Measurements from ENCODE around the gene PRDX1.
"Not testable (repeated sequence)": the region's sequence is repeated elsewhere in the genome, so short reads cannot be mapped to it uniquely, and the experiment has no call there.

Gene PRDX1

DNA sequence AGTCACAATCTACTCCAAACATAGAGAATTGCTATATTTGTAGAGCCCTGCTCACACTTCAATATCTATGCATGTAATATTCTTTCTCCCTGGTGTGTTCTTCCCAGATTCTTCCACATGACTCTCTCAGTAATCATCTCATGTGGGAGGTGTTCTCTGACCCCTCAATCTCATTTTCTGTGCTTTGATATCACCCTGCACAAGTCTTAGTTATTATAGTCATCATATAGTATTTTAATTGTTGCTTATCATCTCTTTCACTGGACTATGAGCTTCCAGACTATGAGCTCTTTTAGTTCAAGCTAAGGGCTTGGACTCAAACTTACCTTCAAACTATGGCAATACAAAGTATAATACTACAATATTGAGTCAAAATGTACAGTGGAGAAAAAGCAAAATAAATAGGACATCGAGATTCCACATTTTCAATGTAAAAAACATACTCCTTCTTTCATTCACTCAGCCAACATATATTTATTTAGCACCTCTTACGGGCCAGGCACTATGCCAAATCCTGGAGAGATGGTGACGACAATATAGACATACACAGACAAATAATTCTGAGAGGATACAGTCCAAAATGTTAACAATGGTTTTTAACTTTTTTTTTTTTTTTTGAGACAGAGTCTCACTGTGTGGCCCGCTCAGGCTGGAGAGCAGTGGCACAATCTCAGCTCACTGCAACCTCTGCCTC, 43.4 kb downstream of the PRDX1 start:
- Histone ChIP-seq H3K27ac (no peak overlapping the region), H3K4me3 (no peak overlapping the region)

DNA sequence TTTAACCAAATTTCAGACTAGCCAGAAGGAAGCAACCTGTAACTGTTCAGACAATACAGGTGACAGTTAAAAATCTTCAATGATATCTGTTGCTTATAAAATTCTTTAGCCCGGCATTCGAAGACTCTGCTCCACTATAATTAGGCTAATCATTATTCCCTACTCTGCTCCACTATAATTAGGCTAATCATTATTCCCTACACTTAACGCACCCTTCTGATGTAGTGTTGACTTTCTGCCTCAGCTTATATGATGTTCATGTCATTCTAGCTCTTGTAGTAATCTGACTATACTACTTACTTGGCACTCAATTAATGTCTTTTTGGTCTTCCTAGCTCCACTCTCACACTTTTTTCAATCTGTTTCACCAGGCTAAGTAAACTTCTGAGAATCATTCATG, 44.0 kb downstream of the PRDX1 start:
- Histone ChIP-seq H3K27ac (no peak overlapping the region), H3K4me3 (no peak overlapping the region)

DNA sequence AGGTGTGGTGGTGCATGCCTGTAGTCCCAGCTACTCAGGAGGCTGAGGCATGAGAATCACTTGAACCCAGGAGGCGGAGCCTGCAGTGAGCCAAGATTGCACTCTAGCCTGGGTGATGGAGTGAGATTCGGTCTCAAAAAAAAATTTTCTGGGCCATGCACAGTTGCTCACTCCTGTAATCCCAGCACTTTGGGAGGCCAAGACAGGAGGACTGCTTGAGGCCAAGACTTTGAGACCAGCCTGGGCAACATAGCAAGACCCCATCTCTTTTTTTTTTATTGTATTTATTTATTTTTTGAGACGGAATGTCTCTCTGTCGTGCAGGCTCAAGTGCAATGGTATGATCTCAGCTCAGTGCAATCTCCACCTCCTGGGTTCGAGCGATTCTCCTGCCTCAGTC, 47.5 kb downstream of the PRDX1 start:
- not testable (repeated sequence) for H3K4me3 ChIP-seq, H3K27ac ChIP-seq

DNA sequence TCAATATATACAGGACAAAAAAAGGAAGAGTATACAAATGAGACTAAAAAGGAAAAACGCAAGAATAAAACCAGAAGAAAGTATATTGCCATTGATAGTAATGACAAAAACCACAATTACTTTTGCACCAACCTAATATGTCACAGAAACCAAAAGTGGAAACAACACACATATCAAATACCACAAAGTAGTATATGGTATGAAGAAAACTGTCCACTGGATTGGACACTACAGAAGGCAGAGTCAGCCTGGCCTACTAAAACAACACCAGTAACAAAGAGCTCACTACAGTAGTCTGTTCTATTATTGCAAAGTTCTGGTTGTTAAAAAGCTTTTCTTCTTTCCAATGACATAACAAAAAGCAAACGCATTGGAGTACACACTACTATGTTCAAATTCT, 48.4 kb downstream of the PRDX1 start:
- Histone ChIP-seq H3K27ac (no peak overlapping the region), H3K4me3 (no peak overlapping the region)

DNA sequence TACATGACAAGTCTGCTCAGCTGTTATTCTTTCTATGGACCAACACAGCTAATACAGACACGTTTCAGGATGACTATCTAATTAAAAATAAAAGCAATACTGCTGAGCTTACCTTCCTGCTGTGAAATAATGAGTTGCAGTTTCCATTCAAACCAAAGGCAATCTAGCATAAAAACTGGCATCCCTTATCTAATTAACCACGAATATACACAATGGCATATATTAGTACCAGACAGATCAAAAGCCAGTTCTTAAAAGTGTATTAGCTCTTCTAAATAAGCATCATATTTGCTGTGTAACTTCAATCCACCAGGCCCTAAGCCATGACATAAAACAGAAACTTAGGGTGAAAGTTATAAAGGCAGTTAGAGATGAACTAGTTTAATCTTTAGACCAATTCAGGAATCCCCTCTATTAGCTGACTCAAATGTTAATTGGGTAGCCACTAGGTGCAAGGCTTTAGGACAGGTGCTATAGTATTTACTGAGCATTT, 51.3 kb downstream of the PRDX1 start:
- no peak overlapping the region for H3K27ac ChIP-seq
- no peak overlapping the region for H3K4me3 ChIP-seq

DNA sequence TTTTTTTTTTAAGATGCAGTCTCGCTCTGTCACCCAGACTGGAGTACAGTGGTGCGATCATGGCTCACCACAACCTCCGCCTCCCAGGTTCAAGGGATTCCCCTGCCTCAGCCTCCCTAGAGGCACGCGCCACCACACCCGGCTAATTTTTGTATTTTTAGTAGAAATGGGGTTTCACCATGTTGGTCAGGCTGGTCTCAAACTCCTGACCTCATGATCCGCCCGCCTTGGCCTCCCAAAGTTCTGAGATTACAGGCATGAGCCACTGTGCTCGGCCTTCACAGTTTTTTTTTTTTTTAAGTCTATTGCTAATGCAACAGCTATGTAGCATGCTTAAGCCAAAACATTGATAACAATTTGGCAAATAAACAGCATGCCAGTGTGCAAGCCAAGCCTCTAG, 54.3 kb downstream of the PRDX1 start:
- H3K4me3 ChIP-seq, H3K27ac ChIP-seq: not testable (repeated sequence)

DNA sequence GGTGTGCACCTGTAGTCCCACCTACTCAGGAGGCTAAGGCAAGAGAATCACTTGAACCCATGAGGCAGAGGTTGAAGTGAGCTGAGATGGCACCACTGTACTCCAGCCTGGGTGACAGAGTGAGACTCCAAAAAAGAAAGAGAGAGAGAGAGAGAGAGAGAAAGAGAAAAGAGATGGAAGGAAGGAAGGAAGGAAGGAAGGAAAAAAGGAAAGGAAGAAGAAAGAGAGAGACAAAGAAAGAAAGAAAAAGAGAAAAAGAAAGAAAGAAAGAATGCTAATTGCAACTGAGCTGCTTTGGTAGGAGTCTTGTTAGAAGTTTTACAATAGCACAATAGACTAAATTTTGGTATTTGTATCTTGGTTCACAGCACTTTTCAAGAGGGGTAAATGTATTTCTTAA, 56.4 kb downstream of the PRDX1 start:
- H3K4me3 ChIP-seq, result no peak overlapping the region
- H3K27ac ChIP-seq, result no peak overlapping the region

All from skin epidermis (tissue), 12 donors.